MM.1S (cell line): Measurements from ENCODE around the gene LRMDA.

Experiments
- EZH2 ChIP-seq: fragments of 300-600 bp; sonication (generic); optimal IDR thresholded peaks from 2 replicates; pipeline ENCODE3; 2017; ENCODE audit warnings: low read depth, mild to moderate bottlenecking, antibody characterized with exemption, low read length, mixed read lengths
- TF ChIP-seq, protein P1 (sequence below): fragments of 300-600 bp; sonication (generic); IDR thresholded peaks from 2 replicates; pipeline ENCODE4 v1.5.1; 2016; ENCODE audit warnings: antibody characterized with exemption, low read length, mixed read lengths

DNA sequence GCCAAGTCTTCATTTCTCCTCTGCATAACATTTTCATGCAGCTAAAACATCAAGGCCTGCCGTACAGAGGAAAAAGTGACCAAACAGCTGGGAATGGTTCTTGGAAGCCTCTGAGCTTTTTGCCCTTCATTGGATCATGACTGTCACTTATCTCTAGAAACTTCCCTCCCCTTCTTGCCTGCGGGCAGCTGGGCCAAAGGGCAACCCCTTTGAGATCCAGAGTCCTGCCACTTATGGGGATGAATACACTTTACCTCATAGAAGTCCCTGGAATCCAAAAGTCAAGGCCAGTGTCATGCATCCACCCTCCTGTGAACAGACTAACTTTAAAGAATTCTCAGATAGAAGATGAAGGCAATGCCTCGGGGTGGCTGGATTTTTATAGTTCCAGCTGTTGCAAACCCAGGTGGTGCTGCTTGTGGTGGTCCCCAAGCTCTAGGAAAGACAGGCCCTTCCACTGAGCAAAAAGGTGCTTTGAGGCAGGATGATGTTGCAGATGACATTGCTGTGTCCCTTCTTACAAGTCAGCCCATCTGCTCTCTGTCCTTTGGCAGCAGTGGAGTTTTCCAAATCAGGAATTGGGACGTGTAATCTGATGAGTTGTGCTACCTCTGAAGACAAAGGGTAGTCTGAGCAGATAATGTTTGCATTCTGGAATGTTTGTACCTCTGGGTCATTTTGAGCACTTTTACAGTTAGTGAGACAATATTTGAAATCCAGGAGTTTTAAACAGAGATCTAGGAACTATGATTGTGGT lies 64.2 kb downstream of the LRMDA start:
- no peak for TF ChIP-seq EZH2
- TF ChIP-seq, protein P1, sequence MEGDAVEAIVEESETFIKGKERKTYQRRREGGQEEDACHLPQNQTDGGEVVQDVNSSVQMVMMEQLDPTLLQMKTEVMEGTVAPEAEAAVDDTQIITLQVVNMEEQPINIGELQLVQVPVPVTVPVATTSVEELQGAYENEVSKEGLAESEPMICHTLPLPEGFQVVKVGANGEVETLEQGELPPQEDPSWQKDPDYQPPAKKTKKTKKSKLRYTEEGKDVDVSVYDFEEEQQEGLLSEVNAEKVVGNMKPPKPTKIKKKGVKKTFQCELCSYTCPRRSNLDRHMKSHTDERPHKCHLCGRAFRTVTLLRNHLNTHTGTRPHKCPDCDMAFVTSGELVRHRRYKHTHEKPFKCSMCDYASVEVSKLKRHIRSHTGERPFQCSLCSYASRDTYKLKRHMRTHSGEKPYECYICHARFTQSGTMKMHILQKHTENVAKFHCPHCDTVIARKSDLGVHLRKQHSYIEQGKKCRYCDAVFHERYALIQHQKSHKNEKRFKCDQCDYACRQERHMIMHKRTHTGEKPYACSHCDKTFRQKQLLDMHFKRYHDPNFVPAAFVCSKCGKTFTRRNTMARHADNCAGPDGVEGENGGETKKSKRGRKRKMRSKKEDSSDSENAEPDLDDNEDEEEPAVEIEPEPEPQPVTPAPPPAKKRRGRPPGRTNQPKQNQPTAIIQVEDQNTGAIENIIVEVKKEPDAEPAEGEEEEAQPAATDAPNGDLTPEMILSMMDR = no peak
